ENCODE results near the gene PPP1R12B.

PPP1R12B gene

GRCh38 chr1:202348509-202349205 is at the start of gene PPP1R12B:
PPP1R12B (plus strand) TSS chr1:202348699; CDS start chr1:202348852, 153 bp downstream.
- DNase-seq (ENCODE audit: low read depth) = peak; percentile 99

GRCh38 chr1:202302166-202302565 is 46.3 kb upstream of the PPP1R12B start:
- no peak for DNase-seq (ENCODE audit: low read depth)

GRCh38 chr1:202304375-202304774 is 44.1 kb upstream of the PPP1R12B start:
- DNase-seq (ENCODE audit: low read depth) = no peak

- DNase-seq (ENCODE audit: low read depth) = no peak
Measured at GRCh38 chr1:202305168-202305567, 43.3 kb upstream of the PPP1R12B start.

- DNase-seq (ENCODE audit: low read depth) = no peak
Measured at GRCh38 chr1:202306535-202307345, 41.8 kb upstream of the PPP1R12B start.

- DNase-seq (ENCODE audit: low read depth) = no peak
Measured at GRCh38 chr1:202310071-202310725, 38.3 kb upstream of the PPP1R12B start.

GRCh38 chr1:202310746-202311145 is 37.8 kb upstream of the PPP1R12B start:
- DNase-seq (ENCODE audit: low read depth) = no peak

- DNase-seq (ENCODE audit: low read depth) = no peak
Measured at GRCh38 chr1:202311875-202312635, 36.4 kb upstream of the PPP1R12B start.

- DNase-seq (ENCODE audit: low read depth) = peak; percentile 35
Measured at GRCh38 chr1:202315576-202316168, 32.8 kb upstream of the PPP1R12B start.

- DNase-seq (ENCODE audit: low read depth) = no peak
Measured at GRCh38 chr1:202316186-202316585, 32.3 kb upstream of the PPP1R12B start.

- DNase-seq (ENCODE audit: low read depth) = no peak
Measured at GRCh38 chr1:202317941-202318925, 30.3 kb upstream of the PPP1R12B start.

GRCh38 chr1:202319381-202320080 is 29.0 kb upstream of the PPP1R12B start:
- DNase-seq (ENCODE audit: low read depth) = no peak

- DNase-seq (ENCODE audit: low read depth) = no peak
Measured at GRCh38 chr1:202320081-202320405, 28.5 kb upstream of the PPP1R12B start.

GRCh38 chr1:202323731-202324130 is 24.8 kb upstream of the PPP1R12B start:
- no peak for DNase-seq (ENCODE audit: low read depth)

- no peak for DNase-seq (ENCODE audit: low read depth)
Measured at GRCh38 chr1:202324646-202325045, 23.9 kb upstream of the PPP1R12B start.

- DNase-seq (ENCODE audit: low read depth) = no peak
Measured at GRCh38 chr1:202329891-202330290, 18.6 kb upstream of the PPP1R12B start.

- DNase-seq (ENCODE audit: low read depth) = no peak
Measured at GRCh38 chr1:202333861-202334260, 14.6 kb upstream of the PPP1R12B start.

- DNase-seq (ENCODE audit: low read depth) = no peak
Measured at GRCh38 chr1:202343652-202344349, 4.7 kb upstream of the PPP1R12B start.

- DNase-seq (ENCODE audit: low read depth) = no peak
Measured at GRCh38 chr1:202348005-202348508, 442 bp upstream of the PPP1R12B start.

Measured in GM04504 (cell line).